Ovary (tissue), 3 donors: ENCODE measurements around the gene DBF4.

Experiments
- POLR2A ChIP-seq: fragments of 450-650 bp; IDR thresholded peaks from one replicate; pipeline ENCODE4 v1.6.1; 2017; ENCODE audit warnings: antibody characterized with exemption, mild to moderate bottlenecking, moderate library complexity
- TF ChIP-seq, protein P1 (sequence below), 3 donors: fragments of 450-650 bp in 2 of 3; fragments of 200-600 bp in 1 of 3; IDR thresholded peaks; one replicate each; pipeline versions ENCODE4 v1.5.1 to v1.8.0; 2016 to 2022; ENCODE audit warnings: antibody characterized with exemption in 3 of 3, mild to moderate bottlenecking in 1 of 3
- donor health status: DM: no; HTN: no; CAD: no.

DNA sequence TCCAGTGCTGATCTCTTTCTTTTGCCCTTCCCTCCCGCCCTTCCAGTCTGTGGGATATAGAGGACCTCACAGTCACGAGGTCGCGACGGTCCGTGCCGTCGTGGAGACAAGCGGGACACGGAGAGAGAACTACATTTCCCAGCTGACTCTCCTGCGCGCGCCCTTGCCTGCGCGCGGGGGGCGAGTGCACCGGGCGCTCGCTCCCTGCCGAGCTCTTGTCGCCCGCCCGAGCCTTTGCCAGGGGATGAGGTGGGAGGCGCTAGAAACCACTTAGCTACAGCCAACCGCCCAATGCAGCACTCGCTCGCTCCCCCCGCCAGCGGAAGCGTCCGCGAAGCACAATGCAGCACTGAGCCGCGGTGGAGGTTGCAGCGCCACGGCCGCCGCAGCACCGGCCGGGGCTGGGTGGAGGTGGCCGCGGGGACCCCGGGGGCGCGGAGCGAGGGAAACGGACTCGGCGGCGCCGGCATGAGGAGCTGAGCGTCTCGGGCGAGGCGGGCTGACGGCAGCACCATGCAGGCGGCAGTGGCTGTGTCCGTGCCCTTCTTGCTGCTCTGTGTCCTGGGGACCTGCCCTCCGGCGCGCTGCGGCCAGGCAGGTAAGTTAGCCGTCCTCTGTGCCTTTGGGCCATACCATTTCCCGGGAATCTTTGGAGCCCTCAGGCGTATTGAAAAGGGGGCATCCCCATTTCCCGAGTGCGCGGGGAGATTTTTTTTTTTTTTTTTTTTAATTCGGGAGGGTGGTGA is 57.8 kb downstream of the DBF4 start, which contains the start of gene ADAM22:
- TF ChIP-seq, protein P1, sequence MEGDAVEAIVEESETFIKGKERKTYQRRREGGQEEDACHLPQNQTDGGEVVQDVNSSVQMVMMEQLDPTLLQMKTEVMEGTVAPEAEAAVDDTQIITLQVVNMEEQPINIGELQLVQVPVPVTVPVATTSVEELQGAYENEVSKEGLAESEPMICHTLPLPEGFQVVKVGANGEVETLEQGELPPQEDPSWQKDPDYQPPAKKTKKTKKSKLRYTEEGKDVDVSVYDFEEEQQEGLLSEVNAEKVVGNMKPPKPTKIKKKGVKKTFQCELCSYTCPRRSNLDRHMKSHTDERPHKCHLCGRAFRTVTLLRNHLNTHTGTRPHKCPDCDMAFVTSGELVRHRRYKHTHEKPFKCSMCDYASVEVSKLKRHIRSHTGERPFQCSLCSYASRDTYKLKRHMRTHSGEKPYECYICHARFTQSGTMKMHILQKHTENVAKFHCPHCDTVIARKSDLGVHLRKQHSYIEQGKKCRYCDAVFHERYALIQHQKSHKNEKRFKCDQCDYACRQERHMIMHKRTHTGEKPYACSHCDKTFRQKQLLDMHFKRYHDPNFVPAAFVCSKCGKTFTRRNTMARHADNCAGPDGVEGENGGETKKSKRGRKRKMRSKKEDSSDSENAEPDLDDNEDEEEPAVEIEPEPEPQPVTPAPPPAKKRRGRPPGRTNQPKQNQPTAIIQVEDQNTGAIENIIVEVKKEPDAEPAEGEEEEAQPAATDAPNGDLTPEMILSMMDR (IDR thresholded peaks at IDR 0.05): no peak
- no peak for TF ChIP-seq POLR2A
